Right lobe of liver (tissue), 4 donors: ENCODE results near the gene RAB3A.

Experiments used
- POLR2A ChIP-seq: fragments of 450-650 bp; IDR thresholded peaks from one replicate; pipeline ENCODE4 v1.6.1; 2017; ENCODE audit warnings: antibody characterized with exemption, mild to moderate bottlenecking
- TF ChIP-seq, protein P1 (sequence below), 4 donors: fragments of 200-600 bp in 3 of 4; fragments of 450-650 bp in 1 of 4; IDR thresholded peaks; one replicate each; pipeline versions ENCODE4 v1.5.1 to v1.8.0; 2016 to 2022; ENCODE audit warnings: antibody characterized with exemption in 4 of 4, mild to moderate bottlenecking in 2 of 4
- donor health status: DM: no; HTN: no; CAD: no.
- donor health status: DM: no; HTN: no; CAD: no.
- donor health status: DM: no; HTN: yes; CAD: no.

DNA sequence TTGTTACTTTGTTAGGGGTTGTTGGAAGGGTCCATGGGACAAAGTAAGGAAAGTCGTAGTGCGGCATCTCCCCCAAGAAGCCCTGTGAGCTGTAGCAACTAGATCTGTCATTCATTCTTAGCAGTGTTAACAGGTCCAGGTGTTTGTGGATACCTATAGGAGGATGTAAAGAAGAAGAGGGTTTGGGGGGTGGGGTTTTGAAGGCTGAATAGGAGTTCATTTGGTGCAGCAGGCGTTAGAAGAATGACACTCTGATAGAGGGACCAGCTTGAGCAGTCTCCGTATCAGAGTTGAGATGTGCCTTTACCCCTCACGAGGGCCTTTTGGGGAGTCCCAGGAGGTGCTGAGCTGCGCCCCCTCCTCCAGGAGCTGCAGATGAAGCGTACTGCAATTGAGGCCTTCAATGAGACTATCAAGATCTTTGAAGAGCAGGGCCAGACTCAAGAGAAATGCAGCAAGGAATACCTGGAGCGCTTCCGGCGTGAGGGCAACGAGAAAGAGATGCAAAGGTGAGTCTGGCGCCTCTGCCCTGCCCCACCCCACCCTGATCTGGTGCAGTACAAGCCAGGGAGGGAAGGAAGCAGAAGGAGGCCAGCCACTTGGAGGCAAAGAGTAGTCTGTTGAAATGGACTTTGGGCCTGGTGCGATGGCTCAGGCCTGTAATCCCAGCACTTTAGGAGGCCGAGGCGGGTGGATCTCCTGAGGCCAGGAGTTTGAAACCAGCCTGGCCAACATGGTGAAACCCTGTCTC, 37.9 kb downstream of the RAB3A start:
- TF ChIP-seq, protein P1, sequence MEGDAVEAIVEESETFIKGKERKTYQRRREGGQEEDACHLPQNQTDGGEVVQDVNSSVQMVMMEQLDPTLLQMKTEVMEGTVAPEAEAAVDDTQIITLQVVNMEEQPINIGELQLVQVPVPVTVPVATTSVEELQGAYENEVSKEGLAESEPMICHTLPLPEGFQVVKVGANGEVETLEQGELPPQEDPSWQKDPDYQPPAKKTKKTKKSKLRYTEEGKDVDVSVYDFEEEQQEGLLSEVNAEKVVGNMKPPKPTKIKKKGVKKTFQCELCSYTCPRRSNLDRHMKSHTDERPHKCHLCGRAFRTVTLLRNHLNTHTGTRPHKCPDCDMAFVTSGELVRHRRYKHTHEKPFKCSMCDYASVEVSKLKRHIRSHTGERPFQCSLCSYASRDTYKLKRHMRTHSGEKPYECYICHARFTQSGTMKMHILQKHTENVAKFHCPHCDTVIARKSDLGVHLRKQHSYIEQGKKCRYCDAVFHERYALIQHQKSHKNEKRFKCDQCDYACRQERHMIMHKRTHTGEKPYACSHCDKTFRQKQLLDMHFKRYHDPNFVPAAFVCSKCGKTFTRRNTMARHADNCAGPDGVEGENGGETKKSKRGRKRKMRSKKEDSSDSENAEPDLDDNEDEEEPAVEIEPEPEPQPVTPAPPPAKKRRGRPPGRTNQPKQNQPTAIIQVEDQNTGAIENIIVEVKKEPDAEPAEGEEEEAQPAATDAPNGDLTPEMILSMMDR (IDR thresholded peaks at IDR 0.05): no peak
- TF ChIP-seq POLR2A: no peak
